IPS DF 6.9 (cell line): ENCODE data around the gene KIAA1671.

Source experiments
- DNase-seq: peaks from one replicate; pipeline ENCODE4 v3.0.0-alpha.2; 2013; ENCODE audit warnings: low read depth, low spot score
- H3K27ac ChIP-seq: one replicate; pipeline ENCODE4 v1.5.1; 2013; ENCODE audit warnings: low read length, control low read depth
- H3K27me3 ChIP-seq: 2 replicates; pipeline ENCODE4 v1.6.1; 2013; ENCODE audit warnings: mild to moderate bottlenecking, low read length; ENCODE audit not compliant: control insufficient read depth, insufficient read depth
- H3K36me3 ChIP-seq: 2 replicates; pipeline ENCODE4 v1.6.1; 2013; ENCODE audit warnings: low read length; ENCODE audit not compliant: control insufficient read depth, insufficient read depth
- H3K4me1 ChIP-seq: 2 replicates; pipeline ENCODE4 v1.6.1; 2013; ENCODE audit warnings: low read length; ENCODE audit not compliant: control insufficient read depth, insufficient read depth
- H3K4me3 ChIP-seq: 2 replicates; pipeline ENCODE4 v1.5.1; 2013; ENCODE audit warnings: mild to moderate bottlenecking, low read length
- H3K9me3 ChIP-seq: 2 replicates; pipeline ENCODE4 v1.6.1; 2013; ENCODE audit warnings: low read length, inconsistent platforms; ENCODE audit not compliant: control insufficient read depth, insufficient read depth
- WGBS: extraction: QIAGEN DNeasy Blood & Tissue Kit; methylation state at CpG from one replicate; pipeline ENCODE4 v1.1.7; 2013; ENCODE audit warnings: mixed read lengths, missing lambda C conversion rate; ENCODE audit not compliant: insufficient read length, insufficient coverage; 5-methylcytosine and 5-hydroxymethylcytosine counted together

The KIAA1671 gene

GRCh38 chr22:25160120-25160996 is 207.8 kb downstream of the KIAA1671 start:
- Histone ChIP-seq H3K9me3 (no peaks in the 10 kb centered on the region), H3K36me3 (no peaks in the 10 kb centered on the region), H3K27me3 (no peaks in the 10 kb centered on the region), H3K4me3 (no peak overlapping the region), H3K27ac (no peak overlapping the region), H3K4me1 (no peaks in the 10 kb centered on the region)
- DNase-seq: no peak
- WGBS: no CpG with 5 or more reads among the region's 11 CpGs

GRCh38 chr22:25161017-25161915 is 208.8 kb downstream of the KIAA1671 start:
- Histone ChIP-seq H3K27me3 (no peaks in the 10 kb centered on the region), H3K4me1 (no peaks in the 10 kb centered on the region), H3K27ac (no peak overlapping the region), H3K4me3 (no peak overlapping the region), H3K9me3 (no peaks in the 10 kb centered on the region), H3K36me3 (no peaks in the 10 kb centered on the region)
- DNase-seq: no peak
- no CpG with 5 or more reads among the region's 14 CpGs for WGBS

GRCh38 chr22:25161916-25162530 is 209.5 kb downstream of the KIAA1671 start:
- no peak overlapping the region for H3K4me3 ChIP-seq
- H3K4me1 ChIP-seq: no peaks in the 10 kb centered on the region
- no peaks in the 10 kb centered on the region for H3K27me3 ChIP-seq
- no peak overlapping the region for H3K27ac ChIP-seq
- WGBS: no CpG with 5 or more reads among the region's 6 CpGs
- no peak for DNase-seq
- no peaks in the 10 kb centered on the region for H3K36me3 ChIP-seq
- no peaks in the 10 kb centered on the region for H3K9me3 ChIP-seq

GRCh38 chr22:25162561-25162960 is 210.0 kb downstream of the KIAA1671 start:
- Histone ChIP-seq H3K27ac (no peak overlapping the region), H3K4me3 (no peak overlapping the region), H3K27me3 (no peaks in the 10 kb centered on the region), H3K4me1 (no peaks in the 10 kb centered on the region), H3K9me3 (no peaks in the 10 kb centered on the region), H3K36me3 (no peaks in the 10 kb centered on the region)
- no peak for DNase-seq
- WGBS: no CpG with 5 or more reads among the region's 1 CpG

- no peak overlapping the region for H3K27ac ChIP-seq
- no peaks in the 10 kb centered on the region for H3K4me1 ChIP-seq
- H3K36me3 ChIP-seq: no peaks in the 10 kb centered on the region
- WGBS: no CpG with 5 or more reads among the region's 10 CpGs
- no peak for DNase-seq
- H3K9me3 ChIP-seq: no peaks in the 10 kb centered on the region
- no peak overlapping the region for H3K4me3 ChIP-seq
- no peaks in the 10 kb centered on the region for H3K27me3 ChIP-seq
Observed at GRCh38 chr22:25165785-25166184, 213.3 kb downstream of the KIAA1671 start.

GRCh38 chr22:25166266-25167040 is 213.9 kb downstream of the KIAA1671 start:
- H3K27me3 ChIP-seq: no peaks in the 10 kb centered on the region
- H3K9me3 ChIP-seq: no peaks in the 10 kb centered on the region
- DNase-seq: no peak
- H3K4me1 ChIP-seq: no peaks in the 10 kb centered on the region
- H3K4me3 ChIP-seq: no peak overlapping the region
- no CpG with 5 or more reads among the region's 9 CpGs for WGBS
- no peaks in the 10 kb centered on the region for H3K36me3 ChIP-seq
- no peak overlapping the region for H3K27ac ChIP-seq

- Histone ChIP-seq H3K4me1 (no peaks in the 10 kb centered on the region), H3K4me3 (no peak overlapping the region), H3K27me3 (no peaks in the 10 kb centered on the region), H3K27ac (no peak overlapping the region), H3K36me3 (no peaks in the 10 kb centered on the region), H3K9me3 (no peaks in the 10 kb centered on the region)
- WGBS: no CpG with 5 or more reads among the region's 7 CpGs
- no peak for DNase-seq
Observed at GRCh38 chr22:25167082-25167481, 214.6 kb downstream of the KIAA1671 start.

GRCh38 chr22:25167834-25168601 is 215.5 kb downstream of the KIAA1671 start:
- H3K9me3 ChIP-seq: no peaks in the 10 kb centered on the region
- H3K4me3 ChIP-seq: no peak overlapping the region
- WGBS: no CpG with 5 or more reads among the region's 14 CpGs
- no peaks in the 10 kb centered on the region for H3K36me3 ChIP-seq
- no peaks in the 10 kb centered on the region for H3K4me1 ChIP-seq
- H3K27me3 ChIP-seq: no peaks in the 10 kb centered on the region
- no peak overlapping the region for H3K27ac ChIP-seq
- no peak for DNase-seq

GRCh38 chr22:25169278-25170031 is 216.9 kb downstream of the KIAA1671 start:
- WGBS: no CpG with 5 or more reads among the region's 17 CpGs
- H3K36me3 ChIP-seq: no peaks in the 10 kb centered on the region
- H3K27ac ChIP-seq: no peak overlapping the region
- no peaks in the 10 kb centered on the region for H3K27me3 ChIP-seq
- DNase-seq: no peak
- H3K4me3 ChIP-seq: no peak overlapping the region
- no peaks in the 10 kb centered on the region for H3K4me1 ChIP-seq
- no peaks in the 10 kb centered on the region for H3K9me3 ChIP-seq
